Natural killer cell treated with Interleukin-12 subunit alpha and Interleukin-12 subunit beta and Interleukin-15 and Interleukin-18, amount 100 ng/mL, for 72 hours (primary cell): Measurements from ENCODE around the gene ODAD4. TPM values are rescaled to one million over a fixed set of nuclear protein-coding genes. Genes with fewer than 3 reads are reported as not detected.

Source experiments
- ATAC-seq, 2 donors: fragments of 150-1000 bp; cut with Tn5 transposase in 1 of 2; sonication (Bioruptor Pico), chemical (Tn5 transposase) in 1 of 2; 2 replicates each; pipeline ENCODE4 v1.10.0; 2021
- DNase-seq: peaks from one replicate; pipeline ENCODE4 v3.0.0; 2022; ENCODE audit warnings: low spot score
- H3K27ac Mint-ChIP-seq, 2 donors: 1 replicate in 1 of 2; 2 replicates in 1 of 2; pipeline ENCODE4 v1.8.0; 2022; ENCODE audit warnings: mixed read lengths in 2 of 2, mild to moderate bottlenecking in 1 of 2, moderate library complexity in 1 of 2
- H3K27me3 Mint-ChIP-seq, 2 donors: 1 replicate in 1 of 2; 2 replicates in 1 of 2; pipeline ENCODE4 v1.8.0; 2022; ENCODE audit warnings: mixed read lengths in 2 of 2
- H3K36me3 Mint-ChIP-seq: one replicate; pipeline ENCODE4 v1.8.0; 2022; ENCODE audit warnings: mixed read lengths
- H3K4me1 Mint-ChIP-seq, 2 donors: 1 replicate in 1 of 2; 2 replicates in 1 of 2; pipeline ENCODE4 v1.8.0; 2022; ENCODE audit warnings: low read depth in 2 of 2, mixed read lengths in 2 of 2, mild to moderate bottlenecking in 1 of 2
- H3K4me3 Mint-ChIP-seq: one replicate; pipeline ENCODE4 v1.8.0; 2022; ENCODE audit warnings: mixed read lengths
- H3K9me3 Mint-ChIP-seq: 2 replicates; pipeline ENCODE4 v1.8.0; 2022; ENCODE audit warnings: mixed read lengths
- total RNA-seq, 2 donors: library from RNA; stranded (reverse); gene quantifications; one replicate each; pipeline ENCODE4 v1.2.3, GENCODE V29; 2022

The ODAD4 gene
- total RNA-seq, 2 donors from 2014 or later: 0.12 to 1.0 TPM

GRCh38 chr17:41939693-41940090 lies 9.3 kb downstream of the ODAD4 start:
- H3K27me3 Mint-ChIP-seq: peaks cover 7 to 10% of the 10 kb centered on the region in 2 donors
- H3K4me1 Mint-ChIP-seq: no peaks in the 10 kb centered on the region
- H3K36me3 Mint-ChIP-seq: no peaks in the 10 kb centered on the region
- ATAC-seq (no peak), DNase-seq (no peak)
- H3K27ac Mint-ChIP-seq: no peak overlapping the region
- H3K4me3 Mint-ChIP-seq: no peak overlapping the region
- no peaks in the 10 kb centered on the region for H3K9me3 Mint-ChIP-seq

GRCh38 chr17:41941168-41941567 lies 10.8 kb downstream of the ODAD4 start:
- Mint-ChIP-seq H3K4me3 (no peak overlapping the region), H3K27ac (no peak overlapping the region), H3K27me3 (peaks cover 7 to 10% of the 10 kb centered on the region in 2 donors), H3K9me3 (no peaks in the 10 kb centered on the region), H3K36me3 (no peaks in the 10 kb centered on the region), H3K4me1 (no peaks in the 10 kb centered on the region)
- no peak for DNase-seq
- ATAC-seq: no peak

- DNase-seq (no peak), ATAC-seq (no peak)
- Mint-ChIP-seq H3K36me3 (no peaks in the 10 kb centered on the region), H3K9me3 (no peaks in the 10 kb centered on the region), H3K4me3 (no peak overlapping the region), H3K27ac (peak overlapping the region in 1 of 2 donors; percentile 23), H3K27me3 (peaks cover 7 to 10% of the 10 kb centered on the region in 2 donors), H3K4me1 (no peaks in the 10 kb centered on the region)
Observed at GRCh38 chr17:41942626-41943373, 12.4 kb downstream of the ODAD4 start.

- Mint-ChIP-seq H3K9me3 (no peaks in the 10 kb centered on the region), H3K36me3 (no peaks in the 10 kb centered on the region), H3K27ac (no peak overlapping the region), H3K27me3 (peaks cover 7 to 10% of the 10 kb centered on the region in 2 donors), H3K4me3 (no peak overlapping the region), H3K4me1 (no peaks in the 10 kb centered on the region)
- DNase-seq: no peak
- no peak for ATAC-seq
Observed at GRCh38 chr17:41943492-41943891, 13.1 kb downstream of the ODAD4 start.

- H3K4me1 Mint-ChIP-seq: no peaks in the 10 kb centered on the region
- H3K27ac Mint-ChIP-seq: no peak overlapping the region
- DNase-seq (no peak), ATAC-seq (no peak)
- no peaks in the 10 kb centered on the region for H3K36me3 Mint-ChIP-seq
- H3K4me3 Mint-ChIP-seq: no peak overlapping the region
- peaks cover 7 to 9% of the 10 kb centered on the region in 2 donors for H3K27me3 Mint-ChIP-seq
- no peaks in the 10 kb centered on the region for H3K9me3 Mint-ChIP-seq
Observed at GRCh38 chr17:41944943-41945342, 14.5 kb downstream of the ODAD4 start.

- H3K27ac Mint-ChIP-seq: no peak overlapping the region
- H3K9me3 Mint-ChIP-seq: no peaks in the 10 kb centered on the region
- no peaks in the 10 kb centered on the region for H3K27me3 Mint-ChIP-seq
Observed at GRCh38 chr17:41948762-41949460, 18.5 kb downstream of the ODAD4 start.

GRCh38 chr17:41956522-41956921 lies 26.1 kb downstream of the ODAD4 start:
- H3K4me1 Mint-ChIP-seq: no peaks in the 10 kb centered on the region
- no peaks in the 10 kb centered on the region for H3K27me3 Mint-ChIP-seq
- H3K4me3 Mint-ChIP-seq: no peak overlapping the region
- no peaks in the 10 kb centered on the region for H3K36me3 Mint-ChIP-seq
- H3K9me3 Mint-ChIP-seq: no peaks in the 10 kb centered on the region
- ATAC-seq: no peak
- DNase-seq: no peak
- no peak overlapping the region for H3K27ac Mint-ChIP-seq

More at GRCh38 chr17:41948762-41949460, 18.5 kb downstream of the ODAD4 start:
- no peaks in the 10 kb centered on the region for H3K4me1 Mint-ChIP-seq
- DNase-seq (no peak), ATAC-seq (no peak)
- no peak overlapping the region for H3K4me3 Mint-ChIP-seq
- H3K36me3 Mint-ChIP-seq: no peaks in the 10 kb centered on the region

GRCh38 chr17:41957031-41957868 lies 26.8 kb downstream of the ODAD4 start:
- H3K4me1 Mint-ChIP-seq: no peaks in the 10 kb centered on the region
- H3K4me3 Mint-ChIP-seq: no peak overlapping the region
- no peaks in the 10 kb centered on the region for H3K36me3 Mint-ChIP-seq
- ATAC-seq: no peak
- H3K9me3 Mint-ChIP-seq: no peaks in the 10 kb centered on the region
- no peak for DNase-seq
- H3K27ac Mint-ChIP-seq: no peak overlapping the region
- no peaks in the 10 kb centered on the region for H3K27me3 Mint-ChIP-seq

- H3K9me3 Mint-ChIP-seq: no peaks in the 10 kb centered on the region
- H3K4me3 Mint-ChIP-seq: no peak overlapping the region
- H3K27me3 Mint-ChIP-seq: no peaks in the 10 kb centered on the region
- no peak for DNase-seq
- H3K27ac Mint-ChIP-seq: no peak overlapping the region
- ATAC-seq: no peak
- H3K4me1 Mint-ChIP-seq: no peaks in the 10 kb centered on the region
- no peaks in the 10 kb centered on the region for H3K36me3 Mint-ChIP-seq
Observed at GRCh38 chr17:41957869-41958439, 27.5 kb downstream of the ODAD4 start.

- no peak overlapping the region for H3K4me3 Mint-ChIP-seq
- no peaks in the 10 kb centered on the region for H3K36me3 Mint-ChIP-seq
- no peak overlapping the region for H3K27ac Mint-ChIP-seq
- no peak for DNase-seq
- H3K4me1 Mint-ChIP-seq: no peaks in the 10 kb centered on the region
- no peak for ATAC-seq
- H3K9me3 Mint-ChIP-seq: no peaks in the 10 kb centered on the region
- no peaks in the 10 kb centered on the region for H3K27me3 Mint-ChIP-seq
Observed at GRCh38 chr17:41959030-41959335, 28.6 kb downstream of the ODAD4 start.

GRCh38 chr17:41959336-41960095 lies 29.1 kb downstream of the ODAD4 start:
- Mint-ChIP-seq H3K27ac (no peak overlapping the region), H3K4me1 (no peaks in the 10 kb centered on the region), H3K4me3 (no peak overlapping the region)

GRCh38 chr17:41962111-41962510 lies 31.7 kb downstream of the ODAD4 start:
- ATAC-seq: no peak
- Mint-ChIP-seq H3K36me3 (no peaks in the 10 kb centered on the region), H3K9me3 (no peaks in the 10 kb centered on the region), H3K4me1 (peaks cover 12 to 16% of the 10 kb centered on the region in 2 donors), H3K4me3 (no peak overlapping the region), H3K27ac (no peak overlapping the region), H3K27me3 (no peaks in the 10 kb centered on the region)
- DNase-seq: no peak

More at GRCh38 chr17:41959336-41960095, 29.1 kb downstream of the ODAD4 start:
- no peak for DNase-seq
- Mint-ChIP-seq H3K9me3 (no peaks in the 10 kb centered on the region), H3K36me3 (no peaks in the 10 kb centered on the region), H3K27me3 (no peaks in the 10 kb centered on the region)
- ATAC-seq: no peak

GRCh38 chr17:41962768-41963434 lies 32.5 kb downstream of the ODAD4 start:
- Mint-ChIP-seq H3K27me3 (no peaks in the 10 kb centered on the region), H3K4me3 (no peak overlapping the region), H3K36me3 (no peaks in the 10 kb centered on the region), H3K9me3 (no peaks in the 10 kb centered on the region), H3K4me1 (peaks cover 17 to 20% of the 10 kb centered on the region in 2 donors), H3K27ac (no peak overlapping the region)
- ATAC-seq: peak in 1 of 2 donors; percentile 21
- DNase-seq: peak; percentile 75
